ENCODE results near the gene TTC23. TPM values are rescaled to one million over a fixed set of nuclear protein-coding genes. Genes with fewer than 3 reads are reported as not detected.

TTC23 gene
- total RNA-seq, 1 donor from 2014 or later: 11.6 TPM

GRCh38 chr15:99187936-99188335 is 61.4 kb downstream of the TTC23 start:
- H3K27me3 ChIP-seq (ENCODE audit: control insufficient read depth, insufficient read depth, low read length): no peaks in the 10 kb centered on the region
- H3K36me3 ChIP-seq (ENCODE audit: control insufficient read depth, insufficient read depth, low read length): no peaks in the 10 kb centered on the region
- no peak for TF ChIP-seq CTCF (IDR thresholded peaks at IDR 0.05; ENCODE audit: insufficient read depth, low read length, poor library complexity, severe bottlenecking)
- H3K4me3 ChIP-seq (ENCODE audit: low read depth, low read length): no peak overlapping the region
- DNase-seq (ENCODE audit: low read depth): no peak

GRCh38 chr15:99185414-99186130 is 63.8 kb downstream of the TTC23 start:
- Histone ChIP-seq H3K4me3 (ENCODE audit: low read depth, low read length) (no peak overlapping the region), H3K27me3 (ENCODE audit: control insufficient read depth, insufficient read depth, low read length) (no peaks in the 10 kb centered on the region), H3K36me3 (ENCODE audit: control insufficient read depth, insufficient read depth, low read length) (no peaks in the 10 kb centered on the region)
- TF ChIP-seq CTCF (IDR thresholded peaks at IDR 0.05; ENCODE audit: insufficient read depth, low read length, poor library complexity, severe bottlenecking): no peak
- no peak for DNase-seq (ENCODE audit: low read depth)

- H3K4me3 ChIP-seq (ENCODE audit: low read depth, low read length): no peak overlapping the region
- no peak for TF ChIP-seq CTCF (IDR thresholded peaks at IDR 0.05; ENCODE audit: insufficient read depth, low read length, poor library complexity, severe bottlenecking)
- no peaks in the 10 kb centered on the region for H3K27me3 ChIP-seq (ENCODE audit: control insufficient read depth, insufficient read depth, low read length)
- no peak for DNase-seq (ENCODE audit: low read depth)
- H3K36me3 ChIP-seq (ENCODE audit: control insufficient read depth, insufficient read depth, low read length): no peaks in the 10 kb centered on the region
These were observed 66.6 kb downstream of the TTC23 start for GRCh38 chr15:99182791-99183190.

GRCh38 chr15:99181545-99181971 is 67.8 kb downstream of the TTC23 start:
- TF ChIP-seq CTCF (IDR thresholded peaks at IDR 0.05; ENCODE audit: insufficient read depth, low read length, poor library complexity, severe bottlenecking): no peak
- H3K36me3 ChIP-seq (ENCODE audit: control insufficient read depth, insufficient read depth, low read length): no peaks in the 10 kb centered on the region
- no peak for DNase-seq (ENCODE audit: low read depth)
- no peaks in the 10 kb centered on the region for H3K27me3 ChIP-seq (ENCODE audit: control insufficient read depth, insufficient read depth, low read length)
- H3K4me3 ChIP-seq (ENCODE audit: low read depth, low read length): no peak overlapping the region

- no peak for DNase-seq (ENCODE audit: low read depth)
- Histone ChIP-seq H3K4me3 (ENCODE audit: low read depth, low read length) (no peak overlapping the region), H3K36me3 (ENCODE audit: control insufficient read depth, insufficient read depth, low read length) (no peaks in the 10 kb centered on the region), H3K27me3 (ENCODE audit: control insufficient read depth, insufficient read depth, low read length) (no peaks in the 10 kb centered on the region)
- no peak for TF ChIP-seq CTCF (IDR thresholded peaks at IDR 0.05; ENCODE audit: insufficient read depth, low read length, poor library complexity, severe bottlenecking)
These were observed 68.4 kb downstream of the TTC23 start for GRCh38 chr15:99180964-99181306.
